MCF 10A (cell line): Measurements from ENCODE around the gene PAPSS2. TPM values are rescaled to one million over a fixed set of nuclear protein-coding genes. Genes with fewer than 3 reads are reported as not detected.

ENCODE experiments used
- BruUV-seq: library from RNA; stranded (reverse); fragments of 400-500 nt; replicated peaks from 2 replicates; lab custom pipeline; 2021; lab: Mats Ljungman, UMichigan
- CTCF ChIA-PET: fragments of 300-600 bp; sonication (Branson Sonifier 250); formaldehyde crosslinking; extraction: SDS; loops from one replicate; lab custom pipeline; 2021; ENCODE audit warnings: antibody characterized with exemption, inconsistent platforms; lab: Yijun Ruan, JAX
- POLR2A ChIA-PET: fragments of 300-600, 350-650 bp; sonication (Branson Sonifier 250); formaldehyde crosslinking; extraction: SDS; loops from one replicate; lab custom pipeline; 2020; ENCODE audit warnings: antibody characterized with exemption, inconsistent platforms; lab: Yijun Ruan, JAX
- DNase-seq: peaks from one replicate; pipeline ENCODE4 v3.0.0-alpha.2; 2018; ENCODE audit not compliant: unreplicated experiment
- H3K27ac Mint-ChIP-seq: one replicate; pipeline ENCODE4 v1.8.0; 2022; ENCODE audit warnings: mild to moderate bottlenecking, low read depth, mixed read lengths; ENCODE audit not compliant: unreplicated experiment
- H3K27me3 Mint-ChIP-seq: one replicate; pipeline ENCODE4 v1.8.0; 2022; ENCODE audit warnings: mixed read lengths; ENCODE audit not compliant: insufficient read depth, unreplicated experiment
- H3K36me3 Mint-ChIP-seq: one replicate; pipeline ENCODE4 v1.8.0; 2022; ENCODE audit warnings: mild to moderate bottlenecking, moderate library complexity, mixed read lengths; ENCODE audit not compliant: insufficient read depth, unreplicated experiment
- H3K4me1 Mint-ChIP-seq: one replicate; pipeline ENCODE4 v1.8.0; 2022; ENCODE audit warnings: mixed read lengths; ENCODE audit not compliant: insufficient read depth, unreplicated experiment
- H3K4me3 Mint-ChIP-seq: one replicate; pipeline ENCODE4 v1.8.0; 2022; ENCODE audit warnings: mild to moderate bottlenecking, moderate library complexity, mixed read lengths; ENCODE audit not compliant: unreplicated experiment
- H3K9me3 Mint-ChIP-seq: one replicate; pipeline ENCODE4 v1.8.0; 2022; ENCODE audit warnings: mixed read lengths; ENCODE audit not compliant: unreplicated experiment
- CTCF ChIP-seq: fragments of 200-600 bp; IDR thresholded peaks from one replicate; pipeline ENCODE4 v1.8.0; 2022; ENCODE audit warnings: antibody characterized with exemption, mild to moderate bottlenecking; ENCODE audit not compliant: unreplicated experiment
- intact Hi-C: fragments of 100-400 bp; cut with micrococcal nuclease; formaldehyde crosslinking; loops from 2 replicates; pipeline ENCODE4 v1.14.1; 2022
- total RNA-seq: library from RNA; stranded (reverse); gene quantifications from 2 replicates; pipeline ENCODE4 v1.2.3, GENCODE V29; 2022

PAPSS2 gene
- total RNA-seq, 1 experiment from 2014 or later, result 1.0 TPM

- ChIA-PET CTCF (interaction anchor here (0.8 to 1.1 kb wide), 3 partner anchors 11 to 17 kb away, joined by 3 read pairs; no protein-coding TSS in a partner anchor), POLR2A (interaction anchor here (0.6 to 2.5 kb wide), 4 partner anchors 9 to 226 kb away, joined by 3 to 12 read pairs (median 5); no protein-coding TSS in a partner anchor)
- Mint-ChIP-seq H3K4me1 (peaks cover 5% of the 10 kb centered on the region), H3K27ac (no peak overlapping the region), H3K36me3 (peaks cover 57% of the 10 kb centered on the region), H3K4me3 (no peak overlapping the region), H3K9me3 (no peaks in the 10 kb centered on the region), H3K27me3 (no peaks in the 10 kb centered on the region)
- DNase-seq, result no peak
- TF ChIP-seq CTCF, result no peak
- intact Hi-C loops, result no loop called here
- no TSS peak for BruUV-seq
These were observed 99.9 kb downstream of the PAPSS2 start for GRCh38 chr10:87759551-87759950.

GRCh38 chr10:87760195-87760905 lies 100.7 kb downstream of the PAPSS2 start:
- Mint-ChIP-seq H3K27ac (peak overlapping the region; percentile 77), H3K27me3 (no peaks in the 10 kb centered on the region), H3K4me3 (no peak overlapping the region), H3K4me1 (peaks cover 5% of the 10 kb centered on the region), H3K36me3 (peaks cover 55% of the 10 kb centered on the region), H3K9me3 (no peaks in the 10 kb centered on the region)
- CTCF ChIA-PET, result interaction anchor here (0.7 to 0.8 kb wide), 2 partner anchors 11 to 21 kb away, joined by 3 to 5 read pairs; no protein-coding TSS in a partner anchor
- intact Hi-C loops, result no loop called here
- no peak for TF ChIP-seq CTCF
- BruUV-seq, result no TSS peak
- POLR2A ChIA-PET, result interaction anchor here (0.6 to 2.5 kb wide), 4 partner anchors 9 to 227 kb away, joined by 3 to 12 read pairs (median 4); no protein-coding TSS in a partner anchor
- no peak for DNase-seq

GRCh38 chr10:87761153-87761552 lies 101.5 kb downstream of the PAPSS2 start:
- BruUV-seq, result no TSS peak

More at GRCh38 chr10:87761153-87761552, 101.5 kb downstream of the PAPSS2 start:
- ChIA-PET POLR2A (interaction anchor here (0.7 to 2.5 kb wide), 4 partner anchors 11 to 39 kb away, joined by 3 to 12 read pairs (median 3); no protein-coding TSS in a partner anchor), CTCF (interaction anchor here (0.7 kb wide), 2 partner anchors 10 to 21 kb away, joined by 5 read pairs; no protein-coding TSS in a partner anchor)
- Mint-ChIP-seq H3K27ac (no peak overlapping the region), H3K9me3 (no peaks in the 10 kb centered on the region), H3K4me1 (peaks cover 5% of the 10 kb centered on the region), H3K4me3 (no peak overlapping the region), H3K36me3 (peaks cover 54% of the 10 kb centered on the region), H3K27me3 (no peaks in the 10 kb centered on the region)
- TF ChIP-seq CTCF, result no peak
- no peak for DNase-seq
- intact Hi-C loops, result no loop called here
